H54 (cell line): ENCODE measurements around the gene PPM1M.
A peak's percentile ranks its signal among the peaks of the same experiment; 100 is the strongest.

Experiments used
- DNase-seq: peaks from one replicate; pipeline ENCODE4 v3.0.0; 2011; ENCODE audit warnings: low spot score, mixed read lengths; ENCODE audit not compliant: insufficient read length
- FAIRE-seq: peaks from 3 replicates; lab custom pipeline; 2011; peaks lifted over from hg19 to GRCh38; lab: Jason Lieb, UNC
- POLR2A ChIP-seq: IDR thresholded peaks from 2 replicates; pipeline ENCODE4 v1.6.1; 2011; ENCODE audit warnings: low read depth, mild to moderate bottlenecking, low read length

The PPM1M gene

DNA sequence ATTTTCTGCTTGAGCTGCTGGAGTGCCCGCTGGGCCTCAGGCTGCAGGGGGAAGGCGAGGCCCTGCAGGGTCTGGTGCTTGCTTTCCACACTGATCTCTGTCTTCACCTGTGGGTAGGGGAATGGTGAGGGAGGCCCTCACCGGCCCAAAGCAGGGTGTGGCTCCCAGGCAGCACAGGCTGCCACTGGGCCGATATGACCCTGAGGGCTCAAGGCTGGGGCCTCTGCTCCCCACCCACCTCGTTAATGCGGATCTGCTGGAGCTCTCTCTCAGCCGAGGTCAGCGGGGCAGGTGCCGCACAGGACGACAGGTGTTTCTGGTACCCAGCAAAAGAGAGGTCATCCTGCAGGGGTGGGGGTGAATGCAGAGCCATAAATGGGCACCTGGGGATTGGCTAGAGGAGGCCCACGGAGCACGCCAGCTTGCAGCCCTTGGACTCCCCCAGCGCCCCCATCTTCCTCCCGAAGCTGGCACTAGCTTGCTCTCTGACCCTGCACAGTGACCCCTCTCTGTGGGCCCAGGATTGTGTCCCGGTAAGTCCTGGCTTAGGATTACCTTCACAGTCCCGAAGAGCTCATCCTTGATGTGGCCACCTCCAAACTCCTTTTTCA, 14.6 kb upstream of the PPM1M start:
- DNase-seq (no peak), FAIRE-seq (no peak)
- no peak for TF ChIP-seq POLR2A

DNA sequence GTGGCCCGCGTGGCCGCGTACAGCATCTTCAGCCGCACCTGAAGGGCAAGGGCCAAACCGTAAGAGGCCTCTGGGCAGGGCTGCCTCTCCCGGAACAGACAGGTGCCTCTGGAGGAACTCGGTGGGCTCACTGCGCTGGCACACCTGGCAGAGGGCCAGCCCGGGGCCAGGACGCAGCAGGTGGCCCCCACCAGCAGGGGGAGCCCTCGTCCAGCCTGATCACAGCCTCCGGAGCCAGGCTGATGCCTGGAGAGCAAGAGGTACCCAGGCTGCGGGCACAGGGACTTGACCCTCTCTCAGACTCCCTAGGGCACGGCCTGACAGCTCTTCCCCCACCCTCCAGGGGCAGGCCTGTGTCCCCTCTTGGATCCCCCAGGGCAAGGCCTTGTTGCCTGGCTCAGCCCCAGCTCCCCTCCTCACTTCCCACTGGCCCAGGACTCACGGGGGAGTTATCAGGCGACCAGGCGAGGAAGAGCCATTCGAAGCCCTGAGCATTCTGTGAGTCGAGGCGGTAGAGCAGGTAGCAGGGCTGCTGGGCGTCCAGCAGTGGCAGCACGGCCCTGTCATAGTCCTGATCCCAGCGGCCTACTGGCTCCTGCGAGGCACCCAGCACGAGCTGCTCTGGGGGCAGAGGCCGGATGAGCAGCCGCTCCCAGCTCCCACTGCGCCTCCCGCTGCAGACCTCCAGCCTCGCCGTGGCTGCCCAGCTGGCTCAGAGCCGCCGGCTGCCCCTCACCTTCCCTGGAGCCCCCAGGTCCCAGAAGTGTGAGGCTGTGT, 13.9 kb upstream of the PPM1M start:
- TF ChIP-seq POLR2A, result no peak
- no peak for DNase-seq
- no peak for FAIRE-seq

DNA sequence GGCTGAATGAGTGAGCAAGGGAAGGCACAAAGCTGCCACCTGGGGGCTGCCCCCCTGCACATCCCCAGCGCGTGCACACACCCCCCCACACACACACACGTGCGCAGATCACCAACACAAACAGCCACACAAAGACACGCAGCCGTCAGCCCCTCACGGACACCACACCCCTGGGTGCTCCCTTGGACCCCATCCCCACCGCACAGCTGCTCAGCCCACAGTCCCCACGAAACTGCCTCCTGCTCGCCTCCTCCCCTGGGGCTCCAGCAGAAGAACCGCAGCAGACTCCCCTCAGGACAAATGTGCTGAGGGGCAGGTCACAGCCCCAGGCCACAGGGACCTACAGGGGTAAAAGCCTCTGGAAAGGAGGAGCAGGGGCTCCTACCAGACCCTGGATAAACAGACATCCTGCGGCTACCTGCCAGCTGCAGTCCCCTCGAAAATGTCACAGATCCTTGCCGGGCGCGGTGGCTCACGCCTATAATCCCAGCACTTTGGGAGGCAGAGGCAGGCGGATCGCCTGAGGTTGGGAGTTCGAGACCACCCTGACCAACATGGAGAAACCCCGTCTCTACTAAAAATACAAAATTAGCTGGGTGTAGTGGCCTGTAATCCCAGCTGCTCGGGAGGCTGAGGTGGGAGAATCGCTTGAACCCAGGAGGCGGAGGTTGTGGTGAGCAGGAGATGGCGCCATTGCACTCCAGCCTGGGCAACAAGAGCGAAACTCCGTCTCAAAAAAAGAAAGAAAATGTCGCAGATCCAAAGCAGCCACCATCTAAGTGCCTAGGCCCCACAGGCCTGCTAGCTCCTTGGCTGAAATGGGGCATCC, 13.1 kb upstream of the PPM1M start:
- DNase-seq (no peak), FAIRE-seq (no peak)
- TF ChIP-seq POLR2A, result no peak

DNA sequence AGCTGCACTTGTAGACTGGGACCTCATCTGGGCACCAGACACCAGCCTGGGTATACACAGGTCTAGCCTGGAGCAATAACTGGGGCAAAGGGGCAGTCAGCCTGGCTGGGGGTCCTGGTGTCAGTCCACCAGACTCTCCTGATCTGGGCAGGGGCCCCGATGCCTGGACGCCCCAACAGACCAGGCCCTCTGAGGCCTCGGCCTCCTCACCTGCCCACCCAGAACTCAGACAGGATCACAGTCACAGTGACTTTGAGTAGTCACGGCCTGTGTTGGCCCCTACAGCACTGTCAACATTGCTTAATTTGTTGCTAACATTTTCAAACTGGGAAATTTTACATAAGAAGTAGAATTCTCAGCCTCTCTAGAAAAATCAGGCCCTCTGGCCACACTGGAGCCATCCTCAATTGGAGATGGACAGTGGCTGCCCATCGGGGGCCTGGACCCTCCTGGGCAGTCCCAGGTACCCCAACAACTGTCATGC, 12.4 kb upstream of the PPM1M start:
- DNase-seq (no peak), FAIRE-seq (no peak)

DNA sequence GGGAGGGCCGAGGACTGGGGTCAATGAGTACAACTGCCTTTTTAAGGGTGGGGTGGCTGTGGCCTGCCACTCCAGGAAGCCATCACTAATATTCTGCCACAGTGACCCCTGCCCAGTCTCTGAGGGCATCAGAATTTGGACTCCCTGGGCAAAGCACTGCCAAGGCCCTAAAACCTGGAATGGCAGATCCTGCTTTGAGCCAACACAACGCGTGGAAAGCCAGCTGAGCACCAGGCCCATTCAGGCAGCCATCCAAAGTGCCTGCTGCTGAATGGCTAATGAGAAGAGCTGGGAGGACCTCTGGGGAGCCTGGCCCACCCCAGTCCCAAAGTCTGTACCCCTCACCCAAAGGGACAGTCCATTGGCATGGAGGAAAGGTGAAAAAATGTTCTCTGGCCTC, 11.6 kb upstream of the PPM1M start:
- FAIRE-seq (no peak), DNase-seq (no peak)
- TF ChIP-seq POLR2A, result no peak

More for the DNA sequence above, 12.4 kb upstream of the PPM1M start:
- TF ChIP-seq POLR2A, result 0 out of 2 replicates have a peak, but pooled peaks have one; percentile 10

DNA sequence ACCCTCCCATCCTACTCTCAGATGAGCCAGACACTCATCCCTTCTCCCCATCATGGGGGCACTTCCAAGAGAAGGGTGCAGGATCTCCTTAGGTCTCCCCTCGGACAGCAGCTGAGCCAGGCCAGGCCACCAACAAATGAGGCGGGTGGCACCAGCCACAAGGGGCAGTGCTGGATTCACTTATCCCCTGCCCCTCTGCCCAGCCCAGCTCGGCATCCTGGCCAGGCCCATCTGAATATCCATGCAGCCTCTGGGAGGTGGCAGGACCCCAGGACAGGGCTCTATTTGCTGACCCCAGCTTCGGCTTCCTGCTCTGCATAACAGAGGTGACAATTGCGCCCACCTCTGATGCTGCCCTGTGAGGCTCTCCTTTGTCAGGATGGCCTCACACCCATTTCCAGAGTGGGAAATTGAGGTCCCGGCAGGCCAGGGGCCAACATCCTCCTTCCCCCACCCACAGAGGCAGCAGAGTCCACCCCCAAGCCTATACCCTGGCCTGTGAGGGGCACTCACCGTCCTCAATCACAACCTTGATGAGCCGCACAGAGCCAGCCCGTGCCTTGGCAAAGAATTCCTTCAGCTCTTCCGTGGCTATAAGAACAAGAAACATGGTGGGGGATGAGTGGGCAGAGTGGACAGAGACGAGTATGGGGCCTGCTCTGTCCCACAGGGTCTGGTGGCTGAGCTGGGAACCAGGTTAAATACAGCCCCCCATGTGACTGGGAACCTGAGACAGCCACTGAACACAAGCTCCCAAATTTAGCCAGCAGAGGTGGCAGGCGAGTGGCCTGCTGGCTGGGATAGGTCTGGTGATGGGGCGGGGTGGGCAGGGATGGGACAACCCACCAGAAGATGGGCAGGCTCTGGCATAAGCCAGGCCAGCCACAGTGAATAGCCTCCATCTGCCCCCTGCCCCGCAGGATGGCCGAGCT, 10.8 kb upstream of the PPM1M start:
- TF ChIP-seq POLR2A, result no peak
- no peak for FAIRE-seq
- DNase-seq, result no peak

DNA sequence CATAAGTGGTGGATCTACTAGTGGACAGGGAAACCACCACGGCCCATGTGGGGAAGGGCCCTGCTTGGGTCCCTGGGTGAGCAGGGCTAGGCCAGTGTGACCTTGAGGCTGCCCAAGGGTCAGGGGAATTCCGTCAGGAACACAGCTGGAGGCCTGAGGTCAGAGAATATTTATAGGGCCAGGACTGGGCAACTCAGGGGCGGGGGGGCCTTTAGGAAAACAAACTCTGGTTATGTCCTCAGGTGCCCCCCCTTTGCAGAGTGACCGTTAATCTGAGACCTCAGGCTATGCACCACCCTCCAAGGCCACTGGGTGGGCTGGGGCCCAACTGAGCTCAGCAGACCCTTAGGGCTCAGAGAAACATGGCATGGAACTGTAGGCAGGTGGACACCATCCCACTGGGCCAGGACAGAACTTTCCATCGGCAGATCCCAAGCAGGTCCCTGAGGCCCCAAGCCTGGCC, 9.1 kb upstream of the PPM1M start:
- no peak for FAIRE-seq
- DNase-seq, result no peak
- TF ChIP-seq POLR2A, result no peak

DNA sequence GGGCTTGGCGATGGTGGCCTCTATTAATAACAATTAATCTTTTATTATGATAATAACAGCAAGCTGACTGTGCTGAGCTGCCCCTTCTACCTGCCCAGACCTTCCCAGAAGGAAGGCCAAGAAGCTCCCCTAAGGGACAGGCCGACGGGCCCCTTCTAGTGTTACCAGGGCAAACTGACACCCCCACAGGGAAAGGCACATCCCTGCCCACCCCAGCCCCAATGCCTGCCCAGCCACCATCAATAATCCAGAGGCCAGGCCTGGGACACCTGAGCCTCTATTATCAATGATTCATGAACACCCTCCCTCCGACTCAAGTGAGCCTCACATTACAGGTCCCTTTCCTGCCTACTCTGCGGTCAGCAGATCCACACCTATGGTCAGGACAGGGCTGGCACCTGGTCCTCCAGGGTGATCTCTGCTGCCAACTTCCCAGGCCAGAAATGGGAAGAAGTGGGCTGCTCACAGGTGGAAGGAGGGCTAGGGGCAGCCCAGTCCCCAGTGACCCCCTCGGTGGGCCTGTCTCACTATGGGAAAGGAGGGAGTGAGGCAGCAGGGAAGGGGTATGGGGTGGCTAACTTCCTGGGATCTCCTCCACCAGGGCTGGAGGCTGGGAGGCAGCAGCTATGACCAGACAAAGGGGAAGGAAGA, 8.4 kb upstream of the PPM1M start:
- no peak for FAIRE-seq
- DNase-seq, result no peak
- TF ChIP-seq POLR2A, result no peak

DNA sequence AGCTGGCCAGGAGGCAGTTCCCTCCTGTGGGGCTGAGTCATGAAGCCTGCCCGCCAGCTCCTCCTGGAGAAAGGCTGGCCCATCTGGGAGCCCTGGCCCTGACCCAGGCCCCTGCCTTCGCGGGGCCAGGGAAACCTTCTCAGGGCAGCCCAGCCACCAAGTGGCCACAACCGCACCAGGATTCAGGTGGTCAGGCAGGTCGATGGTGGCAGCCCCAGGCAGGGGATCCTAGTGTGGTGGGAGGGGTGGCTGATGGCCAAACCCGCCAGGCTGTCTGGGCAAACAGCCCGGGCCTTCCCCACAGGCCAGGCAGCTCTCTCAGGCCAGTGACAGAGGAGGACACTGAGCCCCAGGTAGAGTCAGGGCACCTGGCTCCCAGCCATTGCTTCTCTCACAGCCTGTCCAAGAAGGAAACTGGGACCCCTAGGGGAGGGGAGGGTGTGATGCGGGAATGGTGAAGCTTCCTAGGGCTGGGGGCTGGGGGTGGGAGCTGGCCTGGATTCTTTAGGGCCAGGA, 7.8 kb upstream of the PPM1M start:
- peak; percentile 100 for DNase-seq
- TF ChIP-seq POLR2A, result no peak
- FAIRE-seq, result no peak

DNA sequence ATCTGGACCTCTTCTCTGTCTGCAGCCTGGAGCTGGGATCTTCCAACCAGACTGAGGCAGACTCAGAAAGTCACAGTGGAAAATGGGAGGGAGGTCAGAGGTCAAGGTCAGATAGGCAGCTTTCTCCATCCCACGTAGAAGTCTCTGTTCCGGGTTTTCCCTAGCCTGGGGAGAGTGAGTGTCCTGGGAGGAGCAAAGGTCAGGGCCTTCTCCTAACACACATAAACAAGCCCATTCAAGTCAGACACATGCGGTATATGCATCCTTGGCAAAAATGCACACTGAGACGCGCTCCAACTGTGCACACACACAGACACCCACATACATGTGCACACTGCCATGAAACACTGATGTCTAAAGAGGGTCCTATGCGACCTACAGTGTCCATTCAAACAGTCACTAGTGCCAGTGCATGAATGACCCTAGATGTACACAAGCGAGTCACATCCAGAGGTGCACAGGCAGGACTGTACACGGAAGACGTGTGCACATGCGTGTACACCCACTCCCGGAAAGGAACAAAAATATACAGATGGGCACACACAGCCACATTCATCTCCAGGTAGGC, 7.3 kb upstream of the PPM1M start:
- no peak for DNase-seq
- no peak for FAIRE-seq

DNA sequence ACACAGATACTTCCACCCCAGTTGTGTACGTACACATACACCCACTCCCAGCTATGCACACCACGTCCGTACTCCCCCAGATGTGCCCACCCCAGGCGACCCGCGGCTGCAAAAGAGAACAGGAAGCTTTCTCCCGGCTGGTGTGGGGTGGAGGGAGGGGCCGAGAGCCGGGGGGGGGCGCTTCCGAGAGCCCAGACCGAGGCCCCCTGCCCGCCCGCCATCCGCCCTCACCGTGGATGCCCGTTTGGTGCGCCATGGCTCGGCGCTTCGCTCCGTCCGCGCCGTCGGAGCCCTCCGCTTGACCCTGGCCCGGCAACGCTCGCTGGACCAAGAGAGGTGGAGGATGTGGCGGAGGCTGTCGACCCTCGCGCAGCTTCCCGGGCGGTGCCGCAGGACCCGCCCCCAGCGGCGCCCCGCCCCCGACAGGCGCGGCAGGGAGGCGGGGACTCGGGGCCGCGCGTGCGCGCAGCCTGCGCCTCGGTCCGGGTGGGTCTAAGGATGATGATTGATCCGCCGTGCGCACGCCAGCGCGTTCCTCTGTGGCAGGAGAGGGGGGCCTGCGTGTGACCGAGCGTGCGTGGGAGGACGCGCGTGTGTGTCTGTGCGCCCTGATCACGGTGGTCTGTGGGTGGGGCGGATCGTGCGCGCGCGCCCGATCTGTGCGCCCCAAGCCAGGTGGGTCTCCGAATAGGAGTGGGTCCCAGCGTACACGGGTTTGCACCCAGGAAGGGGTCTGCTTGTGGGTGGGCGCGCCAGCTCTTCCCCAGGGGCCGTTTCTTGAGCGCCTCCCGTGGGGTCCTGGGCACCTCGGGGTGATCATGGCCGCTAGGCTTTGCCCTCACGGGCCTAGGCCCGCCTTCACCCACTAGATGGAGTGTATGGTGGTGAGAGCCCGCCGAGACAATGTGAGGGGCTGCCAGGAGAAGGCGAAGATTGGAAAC, 6.5 kb upstream of the PPM1M start, which contains the start of gene TWF2:
TSS of gene TWF2 (minus strand) at position 398 of the 941 bp plus-strand sequence. CDS start at position 256, 142 bp downstream.
- no peak for FAIRE-seq
- TF ChIP-seq POLR2A, result peak; percentile 88; the same call in 1 of the 2 replicates
- DNase-seq, result peak; percentile 93

More for the DNA sequence above, 7.3 kb upstream of the PPM1M start:
- peak; percentile 26; the same call in 1 of the 2 replicates for TF ChIP-seq POLR2A
